ENCODE results near the gene APOBEC3C.
"Not testable (repeated sequence)": the region's sequence is repeated elsewhere in the genome, so short reads cannot be mapped to it uniquely, and the experiment has no call there.

The APOBEC3C gene

GRCh38 chr22:39066442-39067276, 52.6 kb downstream of the APOBEC3C start:
- not testable (repeated sequence) for DNase-seq

- no peak for DNase-seq
These were observed 54.2 kb downstream of the APOBEC3C start for GRCh38 chr22:39068033-39068785.
